GM13976 (cell line): ENCODE results near the gene TMEM266.

Experiments used
- DNase-seq: peaks from one replicate; pipeline ENCODE4 v3.0.0; 2012; ENCODE audit warnings: low spot score
- in situ Hi-C: fragments of 300-500 bp; cut with MboI; formaldehyde crosslinking; loops from one replicate; pipeline ENCODE4 v1.12.0; 2022; ENCODE audit warnings: low sequenced_read_pairs, mixed read lengths, inconsistent platforms; ENCODE audit not compliant: unreplicated experiment
- TF ChIP-seq, protein P1 (sequence below): IDR thresholded peaks from 2 replicates; pipeline ENCODE4 v1.5.1; 2012; ENCODE audit warnings: borderline replicate concordance, mild to moderate bottlenecking; ENCODE audit not compliant: insufficient read depth; ENCODE audit errors: extremely low read depth, missing control alignments, control extremely low read depth

TMEM266 gene

DNA sequence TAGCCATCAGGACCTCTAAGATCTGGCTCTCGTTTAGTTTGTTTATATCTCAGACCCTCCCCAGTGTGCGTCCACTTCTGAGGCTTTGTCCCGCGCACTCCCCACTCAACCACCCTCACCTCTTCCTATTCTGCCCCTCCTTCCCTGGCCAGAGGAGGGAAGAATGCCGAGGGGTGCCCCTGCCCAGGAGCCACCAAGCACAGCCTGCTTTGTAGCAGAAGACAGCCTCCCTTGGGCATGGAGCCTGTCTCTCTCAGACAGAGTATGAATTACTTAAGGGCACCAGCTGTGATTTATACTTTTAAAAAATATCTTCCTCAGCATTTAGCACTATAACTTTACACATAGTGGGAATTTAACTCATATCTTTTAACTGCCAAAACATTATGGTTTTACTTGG lies 6.0 kb downstream of the TMEM266 start:
- DNase-seq = no peak
- in situ Hi-C loops = no loop called here
- TF ChIP-seq, protein P1, sequence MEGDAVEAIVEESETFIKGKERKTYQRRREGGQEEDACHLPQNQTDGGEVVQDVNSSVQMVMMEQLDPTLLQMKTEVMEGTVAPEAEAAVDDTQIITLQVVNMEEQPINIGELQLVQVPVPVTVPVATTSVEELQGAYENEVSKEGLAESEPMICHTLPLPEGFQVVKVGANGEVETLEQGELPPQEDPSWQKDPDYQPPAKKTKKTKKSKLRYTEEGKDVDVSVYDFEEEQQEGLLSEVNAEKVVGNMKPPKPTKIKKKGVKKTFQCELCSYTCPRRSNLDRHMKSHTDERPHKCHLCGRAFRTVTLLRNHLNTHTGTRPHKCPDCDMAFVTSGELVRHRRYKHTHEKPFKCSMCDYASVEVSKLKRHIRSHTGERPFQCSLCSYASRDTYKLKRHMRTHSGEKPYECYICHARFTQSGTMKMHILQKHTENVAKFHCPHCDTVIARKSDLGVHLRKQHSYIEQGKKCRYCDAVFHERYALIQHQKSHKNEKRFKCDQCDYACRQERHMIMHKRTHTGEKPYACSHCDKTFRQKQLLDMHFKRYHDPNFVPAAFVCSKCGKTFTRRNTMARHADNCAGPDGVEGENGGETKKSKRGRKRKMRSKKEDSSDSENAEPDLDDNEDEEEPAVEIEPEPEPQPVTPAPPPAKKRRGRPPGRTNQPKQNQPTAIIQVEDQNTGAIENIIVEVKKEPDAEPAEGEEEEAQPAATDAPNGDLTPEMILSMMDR = no peak

DNA sequence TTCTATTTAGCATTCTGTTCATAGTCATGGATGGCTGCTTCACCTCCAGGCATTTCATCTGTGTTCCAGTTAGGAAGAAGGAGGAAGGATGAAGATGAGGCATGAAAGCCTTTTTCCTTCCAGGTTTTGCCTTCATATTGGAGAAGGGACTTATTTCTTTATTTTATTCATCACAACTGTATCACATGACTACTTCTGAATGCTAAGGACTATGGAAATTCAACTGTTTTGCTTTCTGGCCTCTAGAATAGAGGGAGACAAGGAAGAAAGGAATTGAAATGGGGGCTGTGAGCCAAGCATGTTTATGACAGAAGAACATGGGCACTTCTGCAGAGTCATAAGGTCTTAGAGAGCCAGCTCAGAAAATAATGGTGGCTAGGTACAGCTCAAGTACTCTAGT lies 10.4 kb downstream of the TMEM266 start:
- in situ Hi-C loops = no loop called here
- no peak for DNase-seq
- TF ChIP-seq, protein P1 = no peak

DNA sequence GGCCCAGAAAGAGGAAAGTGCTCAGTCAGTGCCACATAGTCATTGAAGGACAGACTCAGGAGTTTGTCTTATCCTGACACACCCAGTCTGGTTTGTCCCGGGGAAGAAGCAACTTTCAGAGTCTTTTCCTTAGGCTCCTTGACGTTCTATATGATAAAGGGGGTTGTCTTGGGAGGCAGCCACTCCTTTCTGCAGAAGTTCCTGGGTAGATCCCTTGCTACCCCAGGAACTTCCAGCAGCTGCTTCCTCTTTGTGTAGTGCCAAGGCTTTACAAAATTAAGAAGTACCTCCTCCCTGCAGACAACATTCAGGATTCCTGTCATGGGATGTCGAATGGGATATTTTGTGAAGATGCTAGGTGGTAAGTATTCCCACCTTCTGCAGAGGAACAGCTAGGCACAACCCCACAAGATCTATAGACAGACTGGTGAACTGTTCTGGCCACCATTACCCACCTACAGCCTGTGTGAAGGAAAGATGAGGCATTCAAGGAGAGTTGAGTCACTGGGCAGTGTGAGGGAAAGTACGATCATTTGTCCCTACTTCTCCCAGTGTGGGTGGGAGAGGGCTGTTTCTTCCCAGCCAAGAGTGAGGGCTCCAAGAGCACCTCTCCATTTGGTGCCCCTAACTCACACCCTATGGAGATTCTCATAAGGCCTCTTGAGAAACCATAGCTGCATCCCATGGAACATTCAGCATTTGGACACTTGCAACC lies 11.3 kb downstream of the TMEM266 start:
- DNase-seq = no peak
- in situ Hi-C loops = no loop called here
- TF ChIP-seq, protein P1 = no peak

DNA sequence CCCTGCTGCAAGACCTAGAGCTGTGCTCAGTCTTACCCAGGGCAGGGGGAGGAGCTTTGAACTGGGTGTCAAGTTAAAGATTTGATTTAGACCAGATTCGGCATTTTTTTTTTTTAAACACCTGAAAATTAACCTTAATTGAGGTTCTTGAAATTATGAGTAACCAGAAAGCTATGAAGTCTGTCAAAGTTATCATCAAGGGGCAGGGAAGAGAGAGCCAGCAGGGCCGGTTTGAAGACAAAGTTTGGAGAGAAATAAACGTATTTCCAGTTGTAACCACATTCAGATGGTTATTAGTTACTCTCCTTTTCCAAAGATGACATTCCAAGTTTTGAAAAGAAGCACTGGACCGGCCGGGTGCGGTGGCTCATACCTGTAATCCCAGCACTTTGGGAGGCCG lies 12.0 kb downstream of the TMEM266 start:
- TF ChIP-seq, protein P1 = no peak
- in situ Hi-C loops = no loop called here
- no peak for DNase-seq

DNA sequence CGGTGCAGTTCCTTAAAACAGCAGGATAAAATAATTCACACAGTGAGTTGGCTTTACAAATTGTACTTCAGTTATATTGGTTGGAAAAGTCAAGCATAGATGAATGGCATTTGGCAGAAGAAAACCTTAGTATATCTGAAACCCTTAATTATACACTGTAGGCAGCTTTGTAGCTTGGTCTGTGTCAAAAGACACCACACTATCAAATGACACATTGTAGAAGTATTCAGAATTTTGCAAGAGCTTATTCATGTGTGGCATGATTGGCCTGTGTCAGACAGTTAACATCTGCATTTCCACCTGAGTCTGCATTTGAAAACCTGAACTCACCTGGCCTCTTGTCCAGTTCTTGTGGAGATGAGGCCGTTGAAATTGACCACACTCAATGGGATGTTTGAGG lies 13.8 kb downstream of the TMEM266 start:
- TF ChIP-seq, protein P1 = no peak
- in situ Hi-C loops = no loop called here
- no peak for DNase-seq

DNA sequence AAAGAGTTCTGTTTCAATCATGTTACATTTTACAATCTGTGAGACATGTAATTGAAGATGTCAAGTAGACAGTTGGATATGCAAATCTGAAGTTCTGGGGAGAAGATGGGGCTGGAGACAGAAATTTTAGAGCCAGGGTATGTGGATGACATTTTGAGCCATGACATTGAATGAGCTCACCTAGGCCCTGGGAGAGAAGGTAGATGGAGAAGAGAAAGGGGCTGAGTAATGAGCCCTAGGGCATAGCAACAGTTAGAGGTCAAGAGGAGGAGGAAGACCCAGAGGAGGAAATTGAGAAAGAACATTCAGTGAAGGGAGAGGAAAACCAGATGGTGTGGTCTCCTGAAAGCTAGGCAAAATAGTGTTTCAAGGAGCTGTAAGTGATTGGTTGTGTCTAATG lies 15.3 kb downstream of the TMEM266 start:
- no peak for DNase-seq
- TF ChIP-seq, protein P1 = no peak
- in situ Hi-C loops = no loop called here
